GM18861 (cell line): ENCODE data around the gene CECR2.
"Not testable (repeated sequence)": the region's sequence is repeated elsewhere in the genome, so short reads cannot be mapped to it uniquely, and the experiment has no call there.

Experiments
- ATAC-seq: cut with Tn5 transposase; IDR thresholded peaks from one replicate; pipeline ENCODE4 v1.9.1; 2021; ENCODE audit not compliant: unreplicated experiment

The CECR2 gene

DNA sequence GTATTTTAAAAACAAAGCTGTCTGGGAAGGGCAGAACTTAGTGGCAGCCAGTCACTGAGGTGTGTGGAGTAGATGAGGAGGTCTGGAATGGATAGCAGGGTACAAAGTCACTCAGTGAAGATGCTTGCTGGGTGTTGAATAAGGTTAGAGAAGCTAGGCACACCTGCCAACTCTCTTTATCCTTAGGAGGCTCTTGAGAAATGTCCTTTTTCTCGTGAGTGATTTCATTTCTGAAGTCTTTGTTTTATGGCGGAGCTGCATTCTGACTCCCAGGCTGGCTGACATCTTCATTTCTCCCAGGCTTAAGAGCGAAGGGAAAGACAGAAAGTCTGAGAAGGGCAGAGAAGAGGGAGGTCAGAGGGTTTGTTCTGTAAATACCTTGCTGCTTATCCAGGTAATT is 31.0 kb downstream of the CECR2 start:
- no peak for ATAC-seq

DNA sequence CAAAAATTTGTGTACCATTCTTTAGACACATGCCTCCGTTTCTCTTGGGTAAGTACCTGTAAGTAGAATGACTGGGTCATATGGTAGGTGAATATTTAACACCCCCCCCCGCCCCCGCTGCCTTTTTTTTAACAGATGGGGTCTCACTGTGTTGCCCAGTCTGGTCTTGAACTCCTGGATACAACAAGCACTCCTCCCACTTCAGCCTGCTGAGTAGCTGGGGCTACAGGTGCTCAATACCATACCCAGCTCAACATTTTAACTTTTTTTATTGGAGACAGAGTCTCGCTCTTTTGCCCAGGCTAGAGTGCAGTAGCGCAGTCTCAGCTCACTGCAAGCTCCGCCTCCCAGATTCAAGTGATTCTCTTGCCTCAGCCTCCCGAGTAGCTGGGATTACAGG is 32.5 kb downstream of the CECR2 start:
- no peak for ATAC-seq

DNA sequence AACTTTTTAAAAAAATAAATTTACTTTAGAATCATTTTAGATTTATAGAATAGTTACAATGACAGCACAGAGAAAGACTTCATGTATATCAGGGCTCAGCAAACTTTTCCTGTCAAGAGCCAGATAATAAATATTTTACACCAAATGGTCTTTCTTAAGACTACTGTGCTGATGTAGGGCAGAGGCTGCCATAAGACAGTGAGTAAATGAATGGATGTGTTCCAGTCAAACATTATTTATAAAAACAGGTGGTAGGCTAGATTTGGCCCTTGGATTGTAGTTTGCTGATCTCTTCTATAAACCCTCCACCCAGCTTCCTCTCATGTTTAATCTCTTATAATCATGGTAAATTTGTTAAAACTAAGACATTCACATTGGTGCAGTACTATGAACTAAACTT is 33.0 kb downstream of the CECR2 start:
- no peak for ATAC-seq

DNA sequence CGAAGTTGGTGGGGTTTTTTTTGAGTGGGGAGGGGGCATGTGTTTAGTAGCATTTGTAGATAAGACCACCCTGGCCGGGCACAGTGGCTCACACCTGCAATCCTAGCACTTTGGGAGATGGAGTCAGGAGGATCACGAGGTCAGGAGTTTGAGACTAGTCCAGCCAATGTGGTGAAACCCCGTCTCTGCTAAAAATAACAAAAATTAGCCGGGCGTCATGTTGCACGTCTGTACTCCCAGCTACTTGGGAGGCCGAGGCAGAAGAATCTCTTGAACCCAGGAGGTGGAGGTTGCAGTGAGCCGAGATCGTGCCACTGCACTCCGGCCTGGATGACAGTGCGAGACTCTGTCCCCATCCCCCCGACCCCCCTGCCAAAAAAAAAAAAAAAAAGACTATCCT is 34.6 kb downstream of the CECR2 start:
- ATAC-seq: no peak

DNA sequence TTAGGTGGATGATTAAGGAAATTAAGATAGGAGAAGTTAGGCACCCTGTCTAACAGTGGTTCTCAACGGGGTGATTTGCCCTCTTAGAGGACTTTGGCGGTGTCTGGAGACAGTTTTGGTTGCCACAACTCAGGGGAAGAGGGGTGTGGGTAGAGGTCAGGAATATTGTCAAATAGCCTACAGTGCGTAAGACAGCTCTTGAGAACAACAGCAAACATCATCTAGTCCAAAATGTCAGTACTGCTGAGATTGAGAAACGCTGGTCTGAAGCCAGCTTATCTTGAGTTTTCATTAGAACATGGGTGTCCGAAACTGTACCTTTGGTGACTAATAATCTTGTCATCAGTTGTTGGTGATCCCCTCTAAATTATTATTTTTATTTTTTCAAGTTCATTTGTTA is 38.4 kb downstream of the CECR2 start:
- no peak for ATAC-seq

DNA sequence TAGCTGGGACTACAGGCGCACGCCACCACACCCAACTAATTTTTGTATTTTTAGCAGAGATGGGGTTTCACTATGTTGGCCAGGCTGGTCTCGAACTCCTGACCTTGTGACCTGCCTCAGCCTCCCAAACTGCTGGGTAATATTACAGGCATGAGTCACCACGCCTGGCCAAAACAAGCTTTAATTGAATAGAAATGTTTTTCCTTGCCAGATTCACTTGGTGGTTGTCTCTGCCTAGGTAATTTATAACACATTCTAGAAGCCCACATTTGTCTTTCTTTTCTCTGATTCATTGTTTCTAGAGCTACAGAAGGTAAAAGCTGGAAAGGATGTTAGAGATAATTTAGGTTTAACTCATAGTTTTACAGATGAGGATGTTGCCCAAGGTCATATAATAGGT is 41.3 kb downstream of the CECR2 start:
- no peak for ATAC-seq

DNA sequence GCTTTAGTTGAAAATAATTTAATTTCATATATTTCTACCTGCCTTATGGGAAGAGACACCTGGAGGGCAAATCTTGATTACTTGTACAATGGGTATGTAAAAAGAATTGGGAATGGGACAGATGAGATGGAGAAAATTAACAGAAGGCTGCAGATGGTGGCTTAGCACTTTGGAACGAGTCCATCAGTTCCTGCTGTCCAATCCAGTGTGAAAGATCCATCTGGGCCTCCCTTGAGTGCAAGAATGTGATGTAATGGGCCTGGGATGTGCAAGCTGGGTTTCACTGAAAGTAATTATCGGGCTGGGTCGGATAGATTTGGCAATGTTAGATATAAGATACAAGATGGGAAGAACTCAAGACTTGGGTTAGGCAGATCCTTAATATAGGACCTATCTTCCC is 42.0 kb downstream of the CECR2 start:
- no peak for ATAC-seq

DNA sequence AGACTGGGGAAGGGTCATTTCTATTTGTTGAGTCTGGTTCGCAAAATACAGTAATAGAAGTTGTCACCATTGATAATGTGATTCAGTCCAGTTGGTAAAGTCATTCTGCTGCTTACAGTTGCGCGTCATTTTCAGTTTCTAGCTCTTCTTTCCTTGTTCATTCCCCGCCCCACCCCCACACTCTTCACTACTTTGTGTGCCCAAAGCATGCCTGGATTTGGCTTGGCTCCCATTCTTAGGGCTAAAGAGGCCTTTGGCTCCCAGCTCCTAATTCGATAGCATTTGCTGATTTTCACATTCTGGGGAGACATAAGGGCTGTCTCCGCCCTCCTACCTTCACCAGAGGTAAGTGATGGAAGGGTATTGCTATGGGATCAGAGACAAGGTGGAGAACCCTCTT is 43.0 kb downstream of the CECR2 start:
- ATAC-seq: no peak

DNA sequence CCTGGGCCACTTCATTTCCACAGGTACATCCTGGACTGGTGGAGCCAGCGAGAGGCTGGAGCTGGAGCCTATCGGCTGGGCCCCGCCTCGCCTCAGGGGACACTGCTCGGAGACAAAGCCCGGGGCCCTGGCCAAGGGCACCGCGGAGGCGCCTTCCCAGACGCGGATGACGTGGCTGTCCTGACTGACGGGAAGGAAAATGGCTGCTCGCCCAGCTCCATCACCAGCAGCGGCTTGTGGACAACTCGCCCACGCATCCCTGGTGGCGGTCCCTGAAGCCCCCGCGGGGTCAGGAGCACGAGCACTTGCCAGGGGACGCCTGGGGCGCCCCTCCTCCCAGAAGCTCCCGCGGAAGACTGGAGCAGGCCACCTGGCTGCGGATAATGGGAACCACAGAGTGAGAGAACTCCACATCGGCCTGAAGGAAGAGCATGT is 49.6 kb downstream of the CECR2 start:
- no peak for ATAC-seq

DNA sequence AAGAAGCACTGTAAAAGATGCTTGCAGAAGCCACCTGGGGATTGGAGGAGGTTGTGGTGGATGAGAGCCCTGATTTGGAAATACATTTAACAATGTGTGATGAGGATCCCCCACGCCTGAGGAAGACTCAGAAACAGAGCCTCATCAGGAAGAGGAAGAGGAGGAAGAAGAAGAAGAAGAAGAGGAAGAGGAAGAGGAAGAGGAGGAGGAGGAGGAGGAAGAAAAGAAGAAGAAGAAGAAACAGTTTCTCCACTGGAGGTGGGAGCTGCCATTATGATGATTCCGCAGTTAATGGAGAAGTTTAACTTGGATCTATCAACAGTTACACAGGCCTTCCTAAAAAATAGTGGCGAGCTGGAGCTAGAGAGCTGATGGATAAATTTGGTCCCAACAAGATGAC is 50.1 kb downstream of the CECR2 start:
- no peak for ATAC-seq

DNA sequence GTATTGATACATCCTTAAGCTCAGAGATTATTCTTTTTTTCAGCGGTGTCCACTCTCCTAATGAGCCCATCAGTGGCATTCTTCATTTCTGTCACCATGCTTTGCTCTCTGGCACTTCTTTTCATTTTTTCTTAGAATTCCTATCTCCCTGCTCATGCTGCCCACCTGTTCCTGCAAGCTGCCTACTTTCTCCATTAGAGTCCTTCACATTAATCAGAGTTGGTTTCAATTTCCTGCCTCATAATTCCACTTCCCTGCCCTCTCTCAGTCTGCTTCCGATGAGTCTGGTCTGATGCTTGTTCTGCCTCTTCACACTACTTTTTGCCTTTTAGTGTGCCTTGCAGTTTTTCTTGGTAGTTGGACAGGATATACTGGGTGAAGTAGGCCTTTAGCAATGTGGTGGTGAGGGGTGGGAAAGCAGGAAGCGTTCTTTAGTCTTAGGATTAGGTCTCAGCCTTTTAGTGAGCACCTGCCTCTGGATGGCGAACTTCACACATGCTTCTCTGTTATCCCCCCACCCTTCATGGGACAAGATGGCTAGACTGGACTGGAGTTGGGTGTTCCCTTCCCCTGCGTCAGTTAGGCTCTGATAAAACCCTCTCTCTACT is 53.6 kb downstream of the CECR2 start:
- no peak for ATAC-seq

DNA sequence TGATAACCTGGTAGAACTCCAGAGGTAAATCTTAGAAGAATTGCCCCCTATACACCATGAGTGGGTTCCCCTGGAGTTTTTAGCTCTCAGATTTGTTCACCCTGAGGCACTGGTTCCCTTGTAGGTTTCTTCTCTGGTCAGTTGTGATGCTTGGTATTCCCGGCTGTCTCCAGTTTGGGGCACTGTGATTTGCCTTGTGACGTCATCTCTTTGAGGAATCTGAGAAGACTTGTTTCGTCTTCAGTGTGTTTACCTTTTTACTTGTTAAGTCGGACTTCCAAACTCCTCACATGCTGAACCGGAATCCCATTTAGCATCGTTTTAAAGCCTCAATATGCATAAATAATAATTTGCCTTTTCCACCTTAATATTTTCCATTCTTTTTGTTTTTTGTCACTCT is 54.4 kb downstream of the CECR2 start:
- no peak for ATAC-seq

DNA sequence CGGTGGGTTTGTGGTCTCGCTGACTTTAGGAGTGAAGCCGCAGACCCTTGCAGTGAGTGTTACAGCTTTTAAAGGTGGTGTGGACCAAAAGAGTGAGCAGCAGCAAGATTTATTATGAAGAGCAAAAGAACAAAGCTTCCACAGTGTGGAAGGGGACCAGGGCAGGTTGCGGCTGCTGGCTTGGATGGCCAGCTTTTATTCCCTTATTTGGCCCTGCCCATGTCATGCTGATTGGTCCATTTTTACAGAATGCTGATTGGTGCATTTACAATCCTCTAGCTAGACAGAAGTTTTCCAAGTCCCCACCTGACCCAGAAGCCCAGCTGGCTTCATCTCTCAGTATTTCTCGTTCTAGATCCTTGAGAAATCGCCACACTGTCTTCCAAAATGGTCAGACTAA is 58.3 kb downstream of the CECR2 start:
- not testable (repeated sequence) for ATAC-seq

DNA sequence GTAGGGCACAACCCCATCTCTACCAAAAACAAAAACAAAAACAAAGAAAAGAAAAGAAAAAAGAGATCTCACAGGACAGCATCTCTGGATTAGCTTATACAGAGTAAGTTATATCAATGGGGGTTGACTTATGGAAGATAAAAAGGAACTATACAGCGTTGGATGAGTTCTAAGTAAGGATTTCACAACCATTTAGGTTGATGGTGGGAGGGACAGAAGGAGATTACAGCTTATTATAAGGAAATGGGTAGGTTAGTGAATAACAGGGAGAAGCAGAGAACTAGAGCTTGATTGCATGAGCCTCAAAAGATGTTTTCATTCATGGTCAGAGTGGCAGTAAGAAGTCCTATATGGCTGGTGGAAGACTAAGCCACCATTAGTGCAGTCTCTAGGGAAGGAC is 60.3 kb downstream of the CECR2 start:
- no peak for ATAC-seq

DNA sequence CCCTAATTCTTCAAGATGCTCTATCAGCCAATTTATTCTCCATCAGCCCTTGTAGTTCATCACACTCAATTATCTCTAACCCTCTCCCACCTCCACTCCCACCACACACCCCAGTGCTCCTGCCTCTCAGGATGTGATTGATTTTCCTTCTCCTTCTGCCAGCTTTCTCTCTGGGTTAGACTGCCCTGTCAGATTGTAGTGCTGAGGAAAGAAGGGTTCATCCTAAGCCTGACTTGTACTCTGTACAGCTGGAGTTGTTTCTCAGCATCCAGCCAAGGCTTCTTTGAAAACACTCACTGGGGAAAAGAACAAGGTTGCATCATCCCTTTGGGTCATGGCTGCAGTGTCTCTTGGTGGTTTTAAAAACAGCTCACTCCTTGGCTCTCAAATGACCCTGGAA is 61.2 kb downstream of the CECR2 start:
- no peak for ATAC-seq

DNA sequence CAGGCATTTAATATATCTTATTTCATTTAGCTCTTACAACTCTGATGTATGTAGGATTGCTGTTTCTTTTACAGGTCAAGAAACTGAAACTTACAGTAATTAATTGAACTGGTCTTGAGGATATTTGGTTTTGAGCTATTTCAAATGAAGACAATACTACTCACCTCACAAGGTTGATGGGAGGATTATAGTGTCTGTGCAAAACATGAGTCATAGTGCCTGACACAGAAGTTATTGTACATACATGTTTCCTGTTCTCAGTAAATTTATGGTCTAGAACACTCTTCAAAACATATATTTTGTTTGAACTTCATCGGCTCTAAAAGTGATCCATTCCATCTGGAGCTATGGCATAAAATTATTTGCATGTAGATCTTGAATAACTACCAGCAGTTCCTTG is 61.9 kb downstream of the CECR2 start:
- ATAC-seq: no peak

DNA sequence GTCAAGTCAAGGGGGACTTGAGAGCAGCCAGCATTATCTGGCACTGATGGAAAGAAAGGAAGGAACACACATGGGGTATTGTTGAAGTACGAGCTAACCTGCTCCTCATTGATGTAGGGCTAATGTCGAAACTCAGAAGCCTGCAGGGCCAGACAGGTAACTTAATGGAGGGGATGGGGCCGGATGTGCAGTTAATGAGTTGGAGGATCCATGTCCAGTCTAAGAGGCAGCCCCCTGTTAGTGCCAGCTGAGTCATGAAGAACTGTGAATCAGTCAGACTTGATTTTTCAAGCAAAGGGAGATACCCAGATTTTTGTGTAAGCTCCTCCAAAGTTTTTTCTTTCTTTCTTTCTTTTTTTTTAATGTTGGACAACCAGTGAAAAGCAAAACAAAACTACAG is 65.6 kb downstream of the CECR2 start:
- no peak for ATAC-seq

DNA sequence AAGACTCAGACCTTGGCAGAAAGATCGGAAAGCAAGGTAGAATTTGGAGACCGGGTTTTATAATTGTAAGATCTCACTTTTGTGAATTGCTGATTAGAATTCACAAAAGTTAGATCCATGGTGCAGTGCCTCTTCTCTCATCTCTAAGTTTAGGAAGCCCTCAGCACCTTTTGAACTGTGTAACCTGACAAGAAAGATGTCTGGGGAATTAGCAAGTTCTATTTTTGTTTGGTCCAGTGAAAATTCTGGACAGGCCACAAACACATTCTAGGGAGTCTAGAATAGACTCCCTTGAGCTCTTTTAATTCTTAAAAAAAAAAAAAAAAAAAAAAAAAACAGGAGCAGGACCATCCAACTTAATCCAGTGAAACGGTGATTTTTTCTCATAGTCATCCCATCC is 66.1 kb downstream of the CECR2 start:
- ATAC-seq: no peak

DNA sequence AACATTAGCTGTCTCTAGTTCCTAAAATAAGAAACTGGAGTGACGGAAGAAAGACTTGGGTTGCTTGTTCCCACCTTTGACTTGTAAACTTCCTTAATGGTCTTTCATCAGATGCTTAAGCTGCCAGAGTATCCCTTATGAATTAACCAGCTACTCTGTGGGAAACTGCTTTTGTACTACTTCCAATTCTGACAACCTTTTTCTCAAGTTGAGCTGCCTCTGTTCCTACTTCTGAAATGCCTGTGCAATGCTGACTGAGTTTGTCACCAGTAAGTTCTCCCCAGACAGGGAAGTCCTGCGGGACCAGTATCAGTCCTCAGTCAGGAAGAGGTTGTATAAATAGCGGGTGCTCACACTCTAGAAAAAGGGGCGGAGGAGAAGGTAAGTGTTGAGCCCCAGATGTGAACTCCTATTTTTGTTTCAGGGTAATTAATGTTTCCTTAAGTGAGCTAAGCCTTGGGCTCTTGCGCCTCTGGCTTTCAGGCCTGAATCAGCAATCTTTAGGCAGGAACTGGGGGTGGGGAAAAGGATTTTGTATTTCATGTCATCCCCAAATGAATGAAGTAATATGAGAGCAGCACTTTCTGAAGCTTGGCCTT is 67.2 kb downstream of the CECR2 start:
- ATAC-seq: no peak

DNA sequence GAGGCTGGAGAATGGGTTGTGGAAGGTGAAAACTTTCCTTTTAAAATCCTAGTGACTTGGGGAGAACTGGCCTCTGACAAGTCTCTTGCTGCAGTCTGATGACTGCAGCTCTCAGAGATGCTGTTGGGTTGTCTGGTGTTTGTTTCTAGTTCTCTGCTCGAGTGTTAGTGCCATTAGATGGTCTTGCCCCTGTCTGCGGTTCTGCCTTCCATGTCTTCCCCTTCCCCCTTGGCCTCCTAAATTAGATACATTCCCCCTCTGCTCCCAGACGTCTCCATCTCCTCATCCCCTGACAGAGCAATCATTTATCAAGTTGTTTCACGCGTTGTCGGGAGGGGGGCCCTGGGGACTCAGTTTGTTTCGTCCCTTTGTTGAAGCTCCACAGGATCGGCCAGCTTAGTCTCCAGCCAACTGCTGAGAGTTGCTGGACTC is 67.7 kb downstream of the CECR2 start:
- ATAC-seq: no peak

DNA sequence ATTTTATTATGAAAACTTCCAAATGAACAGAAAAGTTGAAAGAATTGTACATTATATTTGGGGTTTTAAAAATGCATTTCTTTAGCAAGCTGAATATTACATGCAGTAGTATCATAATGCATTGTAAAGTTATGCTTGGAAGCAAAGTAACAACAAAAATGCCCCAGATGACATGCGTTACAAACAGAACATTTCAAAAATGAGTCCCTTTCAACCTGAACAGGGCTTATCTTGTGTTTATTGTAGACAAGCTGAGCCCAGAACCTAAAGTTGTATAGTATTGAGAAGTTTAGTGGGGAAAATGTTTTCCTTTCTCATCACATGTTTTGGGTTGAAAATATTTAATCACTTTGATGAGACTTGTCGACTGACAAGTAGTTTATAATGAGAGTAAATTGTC is 68.8 kb downstream of the CECR2 start:
- no peak for ATAC-seq

DNA sequence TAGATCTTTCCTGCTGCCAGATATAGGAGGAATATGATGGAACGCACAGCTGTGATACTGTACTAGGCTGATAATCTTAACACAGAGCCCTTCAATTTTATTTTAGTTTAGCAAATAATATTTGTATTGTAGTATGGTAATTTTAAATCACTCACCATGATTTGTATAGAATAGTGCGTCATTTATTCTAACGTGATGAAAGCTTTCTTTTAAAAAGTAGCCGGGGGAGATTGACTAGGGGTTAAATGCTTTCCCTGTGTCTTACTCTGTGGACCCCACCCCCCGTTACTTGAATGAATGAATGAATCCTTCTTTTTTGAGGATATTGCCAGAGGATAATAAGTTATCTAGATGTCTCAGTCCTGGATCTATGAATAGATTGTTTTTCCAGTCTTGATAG is 72.1 kb downstream of the CECR2 start:
- no peak for ATAC-seq
